ENCODE results near the gene PARP8. TPM values are rescaled to one million over a fixed set of nuclear protein-coding genes. Genes with fewer than 3 reads are reported as not detected.

PARP8 gene
- total and polyA plus RNA-seq, 2 of the 8 experiments (the other 6 are each of a cell fraction or from before 2014, with no cell fraction given): 16.6 to 30.6 TPM

GRCh38 chr5:50720061-50720710 lies 53.7 kb downstream of the PARP8 start:
- Histone ChIP-seq H2AFZ (ENCODE audit: low read length) (no peak overlapping the region), H3K9me3 (ENCODE audit: insufficient read depth in 2 of 2, low read depth in 1 of 2, low read length in 1 of 2) (no peaks in the 10 kb centered on the region), H3K4me3 (ENCODE audit: extremely low read depth in 1 of 4, insufficient read depth in 2 of 4, low read depth in 3 of 4, low read length in 4 of 4) (no peak overlapping the region), H3K79me1 (ENCODE audit: low read depth, low read length) (peaks cover 3% of the 10 kb centered on the region; the same call in 1 of the 2 replicates), H2AK5ac (ENCODE audit: low read depth, low read length) (no peak overlapping the region), H3K79me2 (ENCODE audit: control insufficient read depth in 1 of 2, insufficient read depth in 2 of 2, low read length in 2 of 2) (peaks cover 0 to 99% of the 10 kb centered on the region in 2 experiments; a peak in 3 of 4 replicates), H2BK20ac (ENCODE audit: low read length) (no peak overlapping the region), H3K9ac (replicated peaks in 1 of 4; ENCODE audit: extremely low read depth in 1 of 4, low read depth in 3 of 4, low read length in 3 of 4) (no peak overlapping the region), H3K23ac (ENCODE audit: insufficient read length) (no peak overlapping the region), H4K8ac (ENCODE audit: extremely low read depth, insufficient read depth, low read length) (no peak overlapping the region), H2BK15ac (ENCODE audit: low read length) (no peak overlapping the region), H3K4me1 (replicated peaks in 1 of 4; ENCODE audit: control insufficient read depth in 3 of 4, insufficient read depth in 4 of 4, low read length in 3 of 4) (peaks cover 0 to 6% (median 2%) of the 10 kb centered on the region in 4 experiments; a peak in 3 of 7 replicates), H3K27me3 (replicated peaks in 1 of 4; ENCODE audit: control insufficient read depth in 3 of 4, extremely low read depth in 1 of 4, insufficient read depth in 3 of 4, low read length in 3 of 4) (no peaks in the 10 kb centered on the region), H3K56ac (replicated peaks; ENCODE audit: insufficient read length, low read depth, low read length) (no peak overlapping the region), H2BK12ac (ENCODE audit: low read depth, low read length) (no peak overlapping the region), H3K27ac (ENCODE audit: low read depth, low read length) (no peak overlapping the region), H3K36me3 (ENCODE audit: control insufficient read depth in 2 of 4, insufficient read depth in 4 of 4, low read length in 3 of 4) (no peaks in the 10 kb centered on the region), H3K4me2 (ENCODE audit: insufficient read depth in 1 of 2, low read depth in 2 of 2, low read length in 2 of 2) (no peak overlapping the region), H4K91ac (replicated peaks; ENCODE audit: insufficient read length, low read length) (no peak overlapping the region), H2BK120ac (replicated peaks; ENCODE audit: low read depth, low read length) (no peak overlapping the region), H4K20me1 (replicated peaks in 1 of 2; ENCODE audit: control insufficient read depth in 1 of 2, insufficient read depth in 2 of 2, low read length in 2 of 2) (no peaks in the 10 kb centered on the region), H3K23me2 (ENCODE audit: low read depth, low read length) (no peaks in the 10 kb centered on the region), H3K14ac (ENCODE audit: insufficient read length) (no peak overlapping the region), H4K5ac (ENCODE audit: insufficient read length, low read depth, low read length) (no peak overlapping the region), H3K4ac (replicated peaks; ENCODE audit: insufficient read length, low read depth, low read length) (no peak overlapping the region), H3K18ac (ENCODE audit: extremely low read depth, low read length) (no peak overlapping the region), H2BK5ac (ENCODE audit: low read depth, low read length) (no peak overlapping the region)
- CTCF ChIA-PET (ENCODE audit: partially characterized antibody): no interaction called here
- WGBS, 2 experiments (ENCODE audit: extremely low coverage in 1 of 2, insufficient coverage in 1 of 2, insufficient read length in 1 of 2, insufficient replicate concordance in 2 of 2, low coverage in 1 of 2, low lambda C conversion rate in 2 of 2, missing lambda C conversion rate in 1 of 2): 88% methylated on average over 4 of the region's 4 CpGs; no CpG with 5 or more reads in 1 of the 2 experiments
- FAIRE-seq (no peak), DNase-seq (ENCODE audit: low read depth in 1 of 2, low spot score in 2 of 2) (no peak)
- POLR2A ChIA-PET (ENCODE audit: partially characterized antibody): interaction anchor here (2.6 kb wide), 1 partner anchor 53 kb away, joined by 6 read pairs; no protein-coding TSS in a partner anchor
- TF ChIP-seq KDM4A (IDR thresholded peaks at IDR 0.05; ENCODE audit: low read depth, low read length, severe bottlenecking) (no peak), E2F6 (IDR thresholded peaks at IDR 0.05) (no peak), MAFK (IDR thresholded peaks at IDR 0.05; ENCODE audit: low read depth, low read length) (no peak), KDM1A (IDR thresholded peaks at IDR 0.05; ENCODE audit: borderline replicate concordance, low read length) (no peak), TCF12 (IDR thresholded peaks at IDR 0.05; ENCODE audit: low read depth, low read length) (no peak), SP1 (IDR thresholded peaks at IDR 0.05; ENCODE audit: low read depth, low read length) (no peak), TBP (IDR thresholded peaks at IDR 0.05; ENCODE audit: low read depth, low read length) (no peak), JUN (IDR thresholded peaks at IDR 0.05; ENCODE audit: low read depth, low read length) (no peak), ATF3 (IDR thresholded peaks at IDR 0.05; ENCODE audit: insufficient read depth, low read depth, low read length) (no peak), EGR1 (IDR thresholded peaks at IDR 0.05; ENCODE audit: borderline replicate concordance, low read depth, low read length) (no peak), CREB1 (IDR thresholded peaks at IDR 0.05) (no peak), CHD1 (IDR thresholded peaks at IDR 0.05; ENCODE audit: low read depth, low read length) (no peak), RNF2 (IDR thresholded peaks at IDR 0.05; ENCODE audit: borderline replicate concordance, low read depth, low read length, missing control alignments, poor library complexity, severe bottlenecking) (no peak)

Data from H1 (cell line).